DOHH2 (cell line): Measurements from ENCODE around the gene CD3D.

ENCODE experiments used
- H3F3A ChIP-seq: fragments of 200-600 bp; sonication (generic), shearing (Covaris generic); 2 replicates; pipeline ENCODE4 v1.6.0; 2016; ENCODE audit warnings: antibody characterized with exemption, mild to moderate bottlenecking; ENCODE audit not compliant: control insufficient read depth, insufficient read depth
- H3K27ac ChIP-seq: fragments of 200-600 bp; sonication (generic); 2 replicates; pipeline ENCODE4 v1.5.1; 2014; ENCODE audit warnings: low read depth, mild to moderate bottlenecking, low read length, moderate library complexity
- H3K27me3 ChIP-seq: fragments of 200-600 bp; sonication (generic); 2 replicates; pipeline ENCODE4 v1.6.1; 2014; ENCODE audit warnings: mild to moderate bottlenecking, low read length, mixed read lengths; ENCODE audit not compliant: control insufficient read depth
- H3K36me3 ChIP-seq: fragments of 200-600 bp; sonication (generic); 2 replicates; pipeline ENCODE4 v1.6.1; 2014; ENCODE audit warnings: mild to moderate bottlenecking, low read length, moderate library complexity, mixed read lengths; ENCODE audit not compliant: control insufficient read depth
- H3K4me1 ChIP-seq: fragments of 200-600 bp; sonication (generic); 2 replicates; pipeline ENCODE4 v1.6.1; 2014; ENCODE audit warnings: mild to moderate bottlenecking, low read length, mixed read lengths; ENCODE audit not compliant: control insufficient read depth
- H3K4me2 ChIP-seq: fragments of 200-600 bp; sonication (generic); 2 replicates; pipeline ENCODE4 v1.6.0; 2014; ENCODE audit warnings: mild to moderate bottlenecking, low read length, moderate library complexity
- H3K4me3 ChIP-seq: fragments of 200-600 bp; sonication (generic); 2 replicates; pipeline ENCODE4 v1.5.1; 2014; ENCODE audit warnings: mild to moderate bottlenecking, low read length, mixed read lengths
- H3K79me2 ChIP-seq: fragments of 200-600 bp; sonication (generic); 2 replicates; pipeline ENCODE4 v1.6.1; 2014; ENCODE audit warnings: mild to moderate bottlenecking, low read length, mixed read lengths; ENCODE audit not compliant: control insufficient read depth
- H3K9me2 ChIP-seq: fragments of 200-600 bp; sonication (generic); replicated peaks from 2 replicates; pipeline ENCODE4 v1.6.1; 2014; ENCODE audit warnings: mild to moderate bottlenecking, low read length, mixed read lengths; ENCODE audit not compliant: control insufficient read depth
- H3K9me3 ChIP-seq: fragments of 200-600 bp; sonication (generic); 2 replicates; pipeline ENCODE4 v1.6.1; 2014; ENCODE audit warnings: antibody characterized with exemption, low read length, mixed read lengths; ENCODE audit not compliant: control insufficient read depth, insufficient read depth
- H4K20me1 ChIP-seq: fragments of 200-600 bp; sonication (generic); 2 replicates; pipeline ENCODE4 v1.6.0; 2014; ENCODE audit warnings: low read depth, mild to moderate bottlenecking, antibody characterized with exemption, low read length, moderate library complexity; ENCODE audit not compliant: control insufficient read depth, insufficient read depth
- EZH2phosphoT487 ChIP-seq: fragments of 200-600 bp; sonication (generic); IDR thresholded peaks from 2 replicates; pipeline ENCODE4 v1.6.1; 2017; ENCODE audit warnings: borderline replicate concordance, mild to moderate bottlenecking, antibody characterized with exemption, low read length, moderate library complexity, mixed read lengths
- TF ChIP-seq, protein P1 (sequence below): fragments of 200-600 bp; sonication (generic); IDR thresholded peaks from one replicate; pipeline ENCODE4 v1.5.1; 2014; ENCODE audit warnings: antibody characterized with exemption, mild to moderate bottlenecking, low read depth, low read length; ENCODE audit not compliant: poor library complexity, severe bottlenecking

Gene CD3D

DNA sequence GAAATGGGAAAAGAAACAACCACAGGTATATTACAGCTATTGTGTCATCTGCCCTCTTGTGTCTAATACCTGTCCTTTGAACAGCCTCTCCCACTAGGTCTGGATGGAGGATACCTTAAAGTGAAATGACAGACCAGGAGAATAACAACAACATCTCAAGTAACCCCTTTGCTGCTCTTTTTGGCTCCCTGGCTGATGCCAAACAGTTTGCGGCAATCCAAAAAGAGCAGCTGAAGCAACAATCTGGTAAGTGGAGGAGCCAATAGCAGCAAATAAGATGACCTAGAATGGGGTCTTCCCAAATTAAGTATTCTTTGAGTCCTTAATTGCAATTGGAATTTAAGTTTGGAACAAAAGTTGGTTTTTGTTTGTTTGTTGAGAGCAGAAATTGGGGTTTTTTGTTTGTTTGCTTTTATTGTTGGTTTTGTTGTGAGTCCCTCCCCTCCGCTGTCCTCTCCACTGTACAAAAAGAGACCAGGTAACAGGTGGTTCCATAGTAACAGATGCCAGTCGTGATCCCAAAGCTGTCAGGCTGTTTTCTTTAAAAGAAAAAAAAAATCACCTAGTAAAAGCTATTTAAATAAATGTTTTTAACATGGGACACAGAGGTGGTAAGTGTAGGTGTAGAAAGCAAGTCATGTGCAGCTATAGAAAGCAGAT is 22.6 kb upstream of the CD3D start:
- no peaks in the 10 kb centered on the region for H3K27me3 ChIP-seq

DNA sequence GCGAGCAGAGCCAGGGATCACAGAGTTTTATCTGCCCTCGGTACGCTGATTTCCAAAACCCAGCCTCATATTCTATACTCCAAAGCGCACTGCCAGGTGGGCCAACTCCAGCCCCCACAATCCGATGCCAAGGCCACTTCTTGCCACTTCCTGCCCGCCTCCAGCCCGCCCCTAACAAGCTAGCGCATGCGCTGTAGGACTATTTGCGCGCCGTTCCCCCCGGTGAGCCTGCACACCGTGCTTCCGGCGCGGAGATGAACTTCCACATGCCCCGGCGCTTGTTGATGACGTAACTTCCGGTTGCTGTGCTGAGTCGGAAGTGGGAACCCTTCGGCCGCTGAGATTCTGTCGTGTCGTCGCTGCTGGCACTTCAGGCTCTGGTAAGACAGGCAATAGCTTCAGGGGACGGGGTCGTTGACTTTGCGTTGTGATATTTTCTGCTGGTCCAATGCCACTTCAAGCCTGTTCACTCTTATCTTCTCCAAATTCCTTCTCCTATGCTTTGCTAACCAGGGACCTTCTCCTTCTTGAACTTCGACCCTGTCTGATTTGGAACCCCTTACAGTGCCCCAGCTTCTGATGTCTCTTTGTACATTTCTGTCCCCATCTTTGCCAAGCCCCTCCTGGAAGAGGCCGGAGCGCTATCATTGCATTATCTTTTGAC is 16.9 kb upstream of the CD3D start, which contains the start of gene UBE4A:
Gene UBE4A (plus strand): TSS at position 306 of the 664 bp plus-strand sequence. CDS start 5,481 bp downstream, outside the sequence.
- Histone ChIP-seq H3K36me3 (peaks cover 37% of the 10 kb centered on the region), H3F3A (peaks cover 14% of the 10 kb centered on the region), H3K27me3 (no peaks in the 10 kb centered on the region), H3K9me2 (no peaks in the 10 kb centered on the region), H4K20me1 (peaks cover 10% of the 10 kb centered on the region; the same call in 1 of the 2 replicates), H3K4me1 (peaks cover 26% of the 10 kb centered on the region), H3K4me2 (peak within 1 kb of the TSS; percentile 75), H3K4me3 (peak within 1 kb of the TSS; percentile 97), H3K79me2 (peaks cover 50% of the 10 kb centered on the region), H3K27ac (peak within 1 kb of the TSS; percentile 38), H3K9me3 (no peaks in the 10 kb centered on the region)
- TF ChIP-seq, protein P1, sequence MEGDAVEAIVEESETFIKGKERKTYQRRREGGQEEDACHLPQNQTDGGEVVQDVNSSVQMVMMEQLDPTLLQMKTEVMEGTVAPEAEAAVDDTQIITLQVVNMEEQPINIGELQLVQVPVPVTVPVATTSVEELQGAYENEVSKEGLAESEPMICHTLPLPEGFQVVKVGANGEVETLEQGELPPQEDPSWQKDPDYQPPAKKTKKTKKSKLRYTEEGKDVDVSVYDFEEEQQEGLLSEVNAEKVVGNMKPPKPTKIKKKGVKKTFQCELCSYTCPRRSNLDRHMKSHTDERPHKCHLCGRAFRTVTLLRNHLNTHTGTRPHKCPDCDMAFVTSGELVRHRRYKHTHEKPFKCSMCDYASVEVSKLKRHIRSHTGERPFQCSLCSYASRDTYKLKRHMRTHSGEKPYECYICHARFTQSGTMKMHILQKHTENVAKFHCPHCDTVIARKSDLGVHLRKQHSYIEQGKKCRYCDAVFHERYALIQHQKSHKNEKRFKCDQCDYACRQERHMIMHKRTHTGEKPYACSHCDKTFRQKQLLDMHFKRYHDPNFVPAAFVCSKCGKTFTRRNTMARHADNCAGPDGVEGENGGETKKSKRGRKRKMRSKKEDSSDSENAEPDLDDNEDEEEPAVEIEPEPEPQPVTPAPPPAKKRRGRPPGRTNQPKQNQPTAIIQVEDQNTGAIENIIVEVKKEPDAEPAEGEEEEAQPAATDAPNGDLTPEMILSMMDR, result no peak
- no peak for TF ChIP-seq EZH2phosphoT487

More for the DNA sequence above, 22.6 kb upstream of the CD3D start:
- Histone ChIP-seq H4K20me1 (peaks cover 10% of the 10 kb centered on the region; the same call in 1 of the 2 replicates), H3K36me3 (peaks cover 83% of the 10 kb centered on the region), H3K9me2 (no peaks in the 10 kb centered on the region), H3K27ac (no peak overlapping the region), H3K4me1 (peaks cover 16% of the 10 kb centered on the region), H3K4me2 (no peak overlapping the region), H3K79me2 (peaks cover 49% of the 10 kb centered on the region), H3F3A (0 out of 2 replicates have a peak, but pooled peaks cover 2% of the 10 kb centered on the region), H3K4me3 (no peak overlapping the region), H3K9me3 (no peaks in the 10 kb centered on the region)
- TF ChIP-seq EZH2phosphoT487, result no peak
- TF ChIP-seq, protein P1, result no peak

DNA sequence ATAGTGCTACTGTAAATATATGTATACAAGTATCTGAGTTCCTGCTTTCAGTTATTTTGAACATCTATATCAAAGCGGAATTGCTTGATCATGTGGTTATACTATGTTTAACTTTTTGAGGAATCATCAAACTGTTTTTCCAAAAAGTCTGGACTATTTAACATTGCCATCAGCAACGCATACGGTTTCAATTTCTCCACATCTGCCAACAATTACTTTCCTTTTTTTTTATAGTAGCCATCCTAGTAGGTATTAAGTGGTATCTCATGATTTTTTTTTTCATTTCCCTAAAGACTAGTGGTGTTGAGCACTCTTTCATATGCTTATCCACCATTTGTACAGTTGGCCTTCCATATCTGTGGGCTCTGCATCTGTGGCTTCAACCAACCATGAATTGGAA is 15.6 kb upstream of the CD3D start:
- Histone ChIP-seq H3K36me3 (peaks cover 25% of the 10 kb centered on the region), H4K20me1 (peaks cover 10% of the 10 kb centered on the region; the same call in 1 of the 2 replicates), H3K4me3 (no peak overlapping the region), H3K79me2 (peaks cover 37% of the 10 kb centered on the region), H3K27ac (no peak overlapping the region), H3K27me3 (no peaks in the 10 kb centered on the region), H3K4me1 (peaks cover 32% of the 10 kb centered on the region), H3F3A (peaks cover 14% of the 10 kb centered on the region), H3K9me3 (no peaks in the 10 kb centered on the region), H3K9me2 (no peaks in the 10 kb centered on the region), H3K4me2 (no peak overlapping the region)
- no peak for TF ChIP-seq EZH2phosphoT487
- TF ChIP-seq, protein P1, result no peak
